Measurements from ENCODE around the gene HES4.

Gene HES4

DNA sequence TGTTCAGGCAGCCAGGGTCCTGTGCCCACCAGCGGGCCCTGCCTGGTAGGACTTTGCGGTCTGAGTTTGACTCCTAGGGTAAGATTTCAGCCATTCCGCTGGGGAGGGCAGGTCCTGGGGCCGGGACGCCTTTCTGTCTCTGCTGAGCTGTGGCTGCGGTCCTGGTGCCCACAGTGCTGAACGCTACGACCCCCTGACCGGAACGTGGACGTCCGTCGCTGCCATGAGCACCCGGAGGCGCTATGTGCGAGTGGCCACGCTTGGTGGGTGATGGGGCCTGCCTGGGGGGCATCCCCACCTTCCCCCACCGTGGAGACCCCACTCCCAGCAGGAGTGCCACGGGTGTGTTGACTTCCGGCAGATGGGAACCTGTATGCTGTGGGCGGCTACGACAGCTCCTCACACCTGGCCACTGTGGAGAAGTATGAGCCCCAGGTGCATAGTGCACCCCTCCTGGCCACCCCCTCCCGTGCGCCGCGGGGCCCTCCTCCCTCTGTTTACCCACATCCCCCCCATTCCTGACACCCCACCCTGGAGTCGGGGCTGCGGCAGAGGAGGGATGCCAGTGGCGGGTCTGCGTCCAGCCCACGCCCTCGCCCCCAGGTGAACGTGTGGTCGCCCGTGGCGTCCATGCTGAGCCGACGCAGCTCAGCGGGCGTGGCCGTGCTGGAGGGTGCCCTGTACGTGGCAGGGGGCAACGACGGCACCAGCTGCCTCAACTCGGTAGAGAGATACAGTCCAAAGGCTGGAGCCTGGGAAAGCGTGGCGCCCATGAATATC, 36.0 kb downstream of the HES4 start:
- H3K27ac ChIP-seq (ENCODE audit: extremely low read depth, low read depth, low read length): no peak overlapping the region
- peaks cover 0 to 38% of the 10 kb centered on the region in 2 experiments; a peak in 1 of 3 replicates for H3K36me3 ChIP-seq (ENCODE audit: control insufficient read depth in 2 of 2, insufficient read depth in 1 of 2, low read length in 2 of 2)
- H3K4me3 ChIP-seq (ENCODE audit: low read depth, low read length): no peak overlapping the region
- ChIA-PET POLR2A (interaction anchor here (0.6 to 2.3 kb wide), 2 partner anchors 12 to 209 kb away, joined by 4 to 5 read pairs; no protein-coding TSS in a partner anchor), CTCF (no interaction called here)
- H3K9me3 ChIP-seq (ENCODE audit: control insufficient read depth, insufficient read depth, low read depth, low read length): no peaks in the 10 kb centered on the region
- TF ChIP-seq GLIS2 (tag by site-specific recombination; IDR thresholded peaks at IDR 0.05) (0 out of 2 replicates have a peak, but pooled peaks have one; percentile 43), ZNF169 (tag by site-specific recombination; IDR thresholded peaks at IDR 0.05) (no peak), ZNF600 (tag by site-specific recombination; IDR thresholded peaks at IDR 0.05) (0 out of 2 replicates have a peak, but pooled peaks have one; percentile 22), ZNF521 (tag by site-specific recombination; IDR thresholded peaks at IDR 0.05) (no peak)
- peaks cover 5% of the 10 kb centered on the region for H3K4me1 ChIP-seq (ENCODE audit: control insufficient read depth, insufficient read depth, low read length)

DNA sequence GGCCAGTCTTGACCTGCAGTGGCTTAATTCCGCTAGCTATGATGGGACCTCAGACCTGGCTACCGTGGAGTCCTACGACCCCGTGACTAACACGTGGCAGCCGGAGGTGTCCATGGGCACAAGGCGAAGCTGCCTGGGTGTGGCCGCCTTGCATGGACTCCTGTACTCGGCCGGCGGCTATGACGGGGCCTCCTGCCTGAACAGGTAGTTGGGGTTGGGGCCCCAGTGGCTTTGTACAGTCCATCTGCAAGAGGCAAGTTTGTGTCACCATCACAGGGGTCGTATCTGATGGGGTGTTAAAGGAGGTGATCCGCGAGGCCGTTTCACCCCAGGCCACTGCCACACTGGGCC, 36.6 kb downstream of the HES4 start:
- TF ChIP-seq GLI4 (tag by site-specific recombination; IDR thresholded peaks at IDR 0.05) (no peak), OSR2 (tag by site-specific recombination; IDR thresholded peaks at IDR 0.05) (no peak), ZNF433 (tag by site-specific recombination; IDR thresholded peaks at IDR 0.05; ENCODE audit: low read depth) (no peak), ZNF677 (tag by site-specific recombination; IDR thresholded peaks at IDR 0.05) (no peak), GLIS1 (tag by site-specific recombination; IDR thresholded peaks at IDR 0.05) (no peak), ZNF292 (tag by site-specific recombination; IDR thresholded peaks at IDR 0.05; ENCODE audit: borderline replicate concordance, low read depth) (no peak), ZNF544 (tag by site-specific recombination; IDR thresholded peaks at IDR 0.05) (no peak), MEIS1 (CRISPR knock-in tag; IDR thresholded peaks at IDR 0.05; ENCODE audit: borderline replicate concordance) (no peak), ZNF48 (tag by site-specific recombination; IDR thresholded peaks at IDR 0.05) (no peak), ZNF202 (tag by site-specific recombination; IDR thresholded peaks at IDR 0.05; ENCODE audit: borderline replicate concordance) (no peak), BCL11B (tag by site-specific recombination; IDR thresholded peaks at IDR 0.05; ENCODE audit: low read depth) (no peak), IKZF3 (tag by site-specific recombination; IDR thresholded peaks at IDR 0.05) (no peak), ZNF521 (tag by site-specific recombination; IDR thresholded peaks at IDR 0.05) (no peak), ZNF707 (tag by site-specific recombination; IDR thresholded peaks at IDR 0.05) (no peak), GLIS2 (tag by site-specific recombination; IDR thresholded peaks at IDR 0.05) (no peak), ZFP41 (tag by site-specific recombination; IDR thresholded peaks at IDR 0.05; ENCODE audit: borderline replicate concordance) (no peak), ZNF76 (tag by site-specific recombination; IDR thresholded peaks at IDR 0.05; ENCODE audit: borderline replicate concordance, low read depth) (no peak), ZNF785 (tag by site-specific recombination; IDR thresholded peaks at IDR 0.05) (no peak)
- TF ChIP-seq, protein P1, sequence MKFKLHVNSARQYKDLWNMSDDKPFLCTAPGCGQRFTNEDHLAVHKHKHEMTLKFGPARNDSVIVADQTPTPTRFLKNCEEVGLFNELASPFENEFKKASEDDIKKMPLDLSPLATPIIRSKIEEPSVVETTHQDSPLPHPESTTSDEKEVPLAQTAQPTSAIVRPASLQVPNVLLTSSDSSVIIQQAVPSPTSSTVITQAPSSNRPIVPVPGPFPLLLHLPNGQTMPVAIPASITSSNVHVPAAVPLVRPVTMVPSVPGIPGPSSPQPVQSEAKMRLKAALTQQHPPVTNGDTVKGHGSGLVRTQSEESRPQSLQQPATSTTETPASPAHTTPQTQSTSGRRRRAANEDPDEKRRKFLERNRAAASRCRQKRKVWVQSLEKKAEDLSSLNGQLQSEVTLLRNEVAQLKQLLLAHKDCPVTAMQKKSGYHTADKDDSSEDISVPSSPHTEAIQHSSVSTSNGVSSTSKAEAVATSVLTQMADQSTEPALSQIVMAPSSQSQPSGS (tag by site-specific recombination; IDR thresholded peaks at IDR 0.05; ENCODE audit: low read depth): no peak
- Histone ChIP-seq H3K4me1 (ENCODE audit: control insufficient read depth, insufficient read depth, low read length) (peaks cover 5% of the 10 kb centered on the region), H3K4me3 (ENCODE audit: low read depth, low read length) (no peak overlapping the region), H3K27ac (ENCODE audit: extremely low read depth, low read depth, low read length) (no peak overlapping the region), H3K36me3 (ENCODE audit: control insufficient read depth in 2 of 2, insufficient read depth in 1 of 2, low read length in 2 of 2) (peaks cover 0 to 38% of the 10 kb centered on the region in 2 experiments; a peak in 1 of 3 replicates), H3K9me3 (ENCODE audit: control insufficient read depth, insufficient read depth, low read depth, low read length) (no peaks in the 10 kb centered on the region)
- ChIA-PET POLR2A (interaction anchor here (1.4 to 2.3 kb wide), 2 partner anchors 13 to 21 kb away, joined by 3 to 5 read pairs; no protein-coding TSS in a partner anchor), CTCF (no interaction called here)

Data from HEK293 (cell line).